AG20443 (cell line): ENCODE data around the gene PNKP.
"Not testable (repeated sequence)": the region's sequence is repeated elsewhere in the genome, so short reads cannot be mapped to it uniquely, and the experiment has no call there.

Experiments
- DNase-seq: peaks from one replicate; pipeline ENCODE4 v3.0.0; 2012; ENCODE audit warnings: low spot score, mixed read lengths

Gene PNKP

DNA sequence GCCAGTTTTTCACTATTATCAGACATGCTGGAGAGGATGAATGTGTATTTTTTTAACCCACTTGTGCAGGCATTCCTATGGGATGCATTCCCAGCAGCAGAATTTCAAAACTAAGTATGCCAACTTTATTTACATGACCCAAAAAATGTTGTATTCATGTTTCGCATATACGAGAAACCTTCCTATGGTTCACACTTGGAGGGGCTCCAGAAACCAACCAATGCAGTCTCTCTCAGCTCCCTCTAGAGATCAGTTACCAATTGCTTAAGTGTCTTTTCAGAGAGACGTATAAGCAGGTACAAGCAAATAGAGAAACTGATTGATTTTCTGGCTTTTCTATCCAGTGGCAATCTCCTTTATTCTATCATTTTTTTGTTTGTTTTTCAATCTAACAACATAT lies 22.0 kb downstream of the PNKP start:
- no peak for DNase-seq

DNA sequence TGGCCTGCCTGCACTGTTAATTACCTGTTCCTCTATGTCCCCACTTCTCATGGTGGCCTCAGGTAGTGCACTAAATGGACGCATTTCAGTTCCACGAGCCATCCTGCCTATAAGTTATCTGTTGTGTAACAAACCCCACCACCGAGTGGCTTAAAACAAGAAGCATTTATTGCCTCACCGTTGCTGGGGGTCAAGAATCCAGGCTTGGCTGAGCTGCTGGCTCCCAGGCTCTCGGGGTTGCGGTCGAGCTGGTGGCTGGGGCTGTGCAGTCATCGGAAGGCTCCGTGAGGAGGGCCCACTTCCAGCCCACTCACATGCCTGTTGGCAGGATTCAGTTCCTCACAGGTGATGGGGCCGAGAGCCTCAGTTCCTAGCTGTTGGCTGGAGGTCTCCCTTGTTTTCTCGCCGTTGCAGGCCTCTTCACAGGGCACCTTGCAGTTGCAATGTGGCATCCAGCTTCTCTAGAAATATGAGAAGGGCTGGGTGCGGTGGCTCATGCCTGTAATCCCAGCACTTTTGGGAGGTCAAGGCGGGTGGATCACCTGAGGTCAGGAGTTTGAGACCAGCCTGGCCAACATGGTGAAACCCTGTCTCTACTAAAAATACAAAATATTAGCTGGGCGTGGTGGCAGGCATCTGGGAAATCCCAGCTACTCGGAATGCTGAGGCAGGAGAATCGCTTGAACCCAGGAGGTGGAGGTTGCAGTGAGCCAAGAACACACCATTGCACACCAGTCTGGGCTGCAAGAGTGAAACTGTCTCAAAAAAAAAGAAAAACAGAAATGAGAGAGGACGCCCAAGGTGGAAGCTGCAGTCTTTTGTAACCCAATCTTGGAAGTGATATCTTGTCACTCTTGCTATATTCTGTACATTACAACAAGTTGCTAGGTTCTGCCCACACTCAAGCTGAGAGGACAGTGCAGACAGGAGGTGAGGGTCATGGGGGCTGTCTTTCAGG lies 23.0 kb downstream of the PNKP start:
- no peak for DNase-seq

DNA sequence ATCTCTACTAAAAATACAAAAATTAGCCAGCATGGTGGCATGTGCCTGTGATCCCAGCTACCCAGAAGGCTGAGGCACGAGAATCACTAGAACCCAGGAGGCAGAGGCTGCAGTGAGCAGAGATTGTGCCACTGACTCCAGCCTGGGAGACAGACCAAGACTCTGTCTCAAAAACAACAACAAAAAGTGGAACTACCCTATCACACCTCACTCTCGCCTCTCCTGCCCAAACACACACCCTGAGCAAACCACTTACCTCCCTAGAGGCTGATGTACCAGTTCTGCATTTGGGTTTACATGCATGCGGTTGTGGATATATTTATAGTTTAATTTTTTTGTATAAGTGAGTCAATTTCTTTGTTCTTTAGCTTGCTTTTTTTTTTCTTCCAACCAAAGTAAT lies 24.1 kb downstream of the PNKP start:
- no peak for DNase-seq

DNA sequence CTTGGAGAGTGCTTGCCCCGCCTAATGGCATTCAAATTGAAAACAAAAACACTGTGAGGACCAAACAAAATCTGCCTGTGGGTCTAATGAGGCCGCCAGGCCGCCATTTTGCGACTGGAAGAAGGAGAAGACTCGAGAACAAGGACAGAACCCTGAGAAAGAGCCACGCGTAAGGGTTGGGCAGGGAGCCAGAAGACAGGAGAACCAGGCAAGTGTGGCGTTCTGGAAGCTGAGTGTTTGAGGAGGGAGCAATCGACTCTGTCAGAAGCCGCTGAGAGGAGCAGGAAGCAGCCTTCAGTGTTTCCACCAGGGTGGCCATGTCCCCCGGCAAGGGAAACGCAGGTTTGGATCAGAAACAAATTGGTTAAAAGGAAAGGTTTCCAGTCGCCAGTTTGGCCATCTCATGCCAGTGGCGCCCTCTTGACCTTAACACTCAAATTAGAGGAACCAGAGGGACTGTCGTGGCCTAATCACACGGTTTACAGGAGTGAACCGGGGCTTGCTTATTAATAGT lies 26.6 kb downstream of the PNKP start:
- DNase-seq, result no peak

DNA sequence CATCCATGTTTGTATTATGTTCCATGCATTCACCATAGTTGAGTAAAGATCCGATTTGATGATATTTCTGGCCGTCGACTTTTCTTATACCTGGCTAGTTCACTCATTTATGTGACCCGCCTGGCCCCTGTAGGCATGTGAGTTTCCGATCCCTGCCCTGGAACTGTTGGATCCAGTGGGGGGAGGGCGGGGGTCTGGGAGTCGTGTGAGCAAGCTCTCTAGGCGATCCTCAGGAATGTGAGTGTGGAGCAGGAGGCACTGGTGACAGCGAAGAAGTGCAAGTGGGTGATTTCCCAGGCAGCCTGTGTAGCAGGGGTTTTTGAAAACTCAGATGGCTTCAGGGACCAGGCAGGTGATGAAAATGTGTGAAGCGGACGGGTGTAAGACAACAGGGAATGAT lies 27.1 kb downstream of the PNKP start:
- DNase-seq, result no peak

DNA sequence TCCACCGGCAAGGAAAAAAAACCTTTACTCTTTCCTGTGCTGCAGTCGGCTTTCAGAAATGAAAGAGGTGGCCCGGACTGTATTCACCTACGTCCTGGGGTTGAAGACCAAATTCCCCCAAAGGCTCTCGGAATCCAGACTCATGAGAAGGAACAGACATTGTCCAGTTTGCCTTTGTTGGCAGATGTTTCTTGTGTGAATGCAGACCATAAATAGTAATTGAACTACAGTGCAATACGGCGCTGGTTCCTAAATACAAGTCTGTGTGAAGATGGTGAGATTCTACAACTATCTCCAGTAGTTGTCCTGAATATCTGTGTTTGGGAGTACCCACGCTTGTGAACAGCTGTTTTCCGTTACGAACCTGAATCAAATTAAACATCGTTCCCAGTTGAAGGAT lies 27.7 kb downstream of the PNKP start:
- no peak for DNase-seq

DNA sequence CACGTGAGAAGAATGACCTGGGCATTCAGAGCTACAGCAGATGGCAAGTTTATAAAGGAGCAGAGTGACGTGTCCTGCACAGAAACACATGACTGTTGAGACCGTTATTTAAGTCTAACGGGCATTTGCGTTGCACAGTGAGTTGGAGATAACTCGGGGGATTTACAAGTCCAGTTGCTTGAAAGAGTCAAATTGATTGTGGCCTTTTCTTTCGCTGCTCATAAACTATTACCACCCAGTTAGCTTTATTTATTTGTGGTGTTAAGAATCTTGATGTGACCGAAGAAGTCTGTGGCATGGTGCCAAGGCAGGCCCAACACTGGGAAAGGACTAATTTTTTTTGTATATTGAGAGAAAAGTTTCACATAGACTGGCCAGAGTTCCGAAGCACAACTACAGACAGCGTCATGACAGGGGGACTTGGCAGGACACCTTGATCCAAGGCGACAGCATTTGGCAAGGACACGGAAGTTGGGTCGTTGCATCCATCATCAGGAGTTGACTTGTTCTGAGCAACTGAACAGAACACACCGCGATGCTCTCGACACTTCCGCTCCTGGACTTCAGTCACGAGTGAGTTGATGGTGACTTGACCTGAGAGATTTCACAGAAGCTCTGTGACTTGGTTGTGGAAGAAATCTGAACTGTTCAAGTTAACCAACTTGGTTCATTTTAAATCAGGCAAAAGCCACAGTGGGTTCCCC lies 28.3 kb downstream of the PNKP start:
- DNase-seq, result no peak

DNA sequence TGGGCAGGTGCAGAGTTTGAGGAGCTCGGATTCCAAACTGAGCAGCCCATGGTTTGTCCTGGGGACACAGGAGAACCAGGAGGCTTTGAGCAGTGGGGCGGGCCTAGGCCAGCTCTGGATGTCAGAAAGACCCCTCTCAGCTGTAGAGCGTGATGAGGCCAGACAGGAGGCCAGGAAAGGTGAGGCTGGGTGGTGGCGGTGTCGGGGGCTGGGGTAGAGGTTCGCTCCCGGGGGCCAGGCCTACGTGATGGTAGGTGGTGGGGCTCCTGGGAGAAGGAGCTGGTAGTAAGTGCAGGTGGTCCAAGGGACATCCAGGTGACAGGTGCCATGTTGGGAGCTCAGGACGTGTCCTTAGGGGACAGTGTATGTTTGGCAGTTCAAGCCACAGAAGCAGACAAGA lies 30.0 kb downstream of the PNKP start:
- DNase-seq, result no peak

DNA sequence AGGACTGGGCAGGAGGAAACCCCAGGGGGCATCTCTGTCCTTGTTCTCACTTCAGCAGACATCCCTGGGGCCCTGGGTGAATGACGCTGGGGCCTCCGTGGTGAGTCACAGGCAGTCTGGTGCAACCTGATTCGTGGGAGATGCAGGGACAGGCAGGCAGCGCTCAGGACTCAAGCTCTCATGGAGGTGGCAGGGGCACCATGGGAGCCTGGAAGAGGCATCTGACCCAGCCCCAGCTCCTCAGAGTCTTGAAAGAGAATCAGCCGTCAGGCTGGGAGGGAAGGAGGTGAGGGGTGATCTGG lies 30.4 kb downstream of the PNKP start:
- DNase-seq, result no peak

DNA sequence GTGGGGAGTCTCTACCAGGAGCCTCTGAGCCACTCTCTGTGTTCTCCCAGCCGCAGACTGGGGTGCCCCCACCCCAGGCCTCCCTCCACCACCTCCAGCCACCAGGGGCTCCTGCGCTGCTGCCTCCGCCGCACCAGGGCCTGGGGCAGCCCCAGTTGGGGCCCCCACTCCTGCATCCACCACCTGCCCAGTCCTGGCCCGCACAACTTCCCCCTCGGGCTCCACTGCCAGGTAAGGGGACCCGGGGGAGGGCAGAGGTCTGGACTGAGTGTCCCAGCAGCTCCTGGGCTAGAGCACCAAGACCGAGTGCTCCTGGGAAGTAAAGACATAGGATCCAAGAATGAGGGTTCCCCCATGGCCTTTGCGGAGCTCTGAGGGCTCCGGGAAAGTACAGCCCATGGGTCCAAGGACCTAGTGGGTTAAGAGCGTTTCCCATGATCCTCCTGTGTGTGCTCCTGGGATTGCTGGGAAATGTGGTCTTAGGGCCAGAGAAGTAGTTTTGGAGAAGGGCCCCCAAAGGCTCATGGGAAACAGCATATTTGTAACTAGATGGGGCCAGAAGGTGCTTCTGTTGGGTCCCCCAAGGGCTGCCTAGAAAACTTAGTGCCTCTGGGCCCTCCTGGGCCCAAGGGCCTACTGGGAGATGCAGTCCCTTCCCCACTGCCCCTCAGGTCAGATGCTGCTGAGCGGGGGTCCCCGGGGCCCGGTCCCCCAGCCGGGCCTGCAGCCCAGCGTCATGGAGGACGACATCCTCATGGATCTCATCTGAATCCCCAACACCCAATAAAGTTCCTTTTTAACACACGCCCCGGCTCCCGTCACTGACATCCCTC lies 31.0 kb downstream of the PNKP start:
- no peak for DNase-seq

DNA sequence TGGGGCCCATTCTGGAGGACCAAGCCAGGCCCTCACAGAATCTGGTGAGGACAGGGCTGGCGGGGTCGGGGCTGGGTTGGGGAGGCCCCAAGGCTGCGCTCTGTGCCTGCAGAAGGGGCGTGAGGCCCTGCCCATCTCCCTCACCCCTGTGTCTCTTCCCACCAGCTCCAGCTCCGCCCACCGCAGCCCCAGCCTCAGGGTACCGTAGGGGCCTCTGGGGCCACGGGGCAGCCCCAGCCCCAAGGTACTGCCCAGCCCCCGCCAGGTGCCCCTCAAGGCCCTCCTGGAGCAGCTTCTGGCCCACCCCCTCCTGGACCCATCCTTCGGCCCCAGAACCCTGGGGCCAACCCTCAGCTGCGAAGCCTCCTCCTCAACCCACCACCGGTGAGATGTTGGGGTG lies 31.8 kb downstream of the PNKP start:
- DNase-seq, result no peak

DNA sequence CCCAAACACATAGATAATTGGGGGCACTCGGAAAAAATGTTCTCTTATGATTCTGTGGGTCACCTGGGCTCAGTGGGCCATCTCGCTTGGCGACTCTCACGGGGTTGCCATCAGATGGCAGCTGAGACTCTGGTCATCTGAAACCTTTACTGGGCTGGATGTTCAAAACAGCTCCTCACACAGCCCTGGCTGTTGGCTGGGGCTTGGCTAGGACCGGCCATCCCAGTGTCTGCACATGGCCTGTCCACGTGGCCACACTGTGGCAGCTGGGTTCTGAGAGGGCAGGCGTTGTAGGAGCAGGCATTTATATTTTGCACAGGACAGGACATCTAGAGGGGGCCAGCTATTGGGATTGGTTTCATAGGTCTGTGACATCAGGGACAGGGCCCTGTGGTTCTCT lies 33.8 kb downstream of the PNKP start:
- DNase-seq, result no peak

DNA sequence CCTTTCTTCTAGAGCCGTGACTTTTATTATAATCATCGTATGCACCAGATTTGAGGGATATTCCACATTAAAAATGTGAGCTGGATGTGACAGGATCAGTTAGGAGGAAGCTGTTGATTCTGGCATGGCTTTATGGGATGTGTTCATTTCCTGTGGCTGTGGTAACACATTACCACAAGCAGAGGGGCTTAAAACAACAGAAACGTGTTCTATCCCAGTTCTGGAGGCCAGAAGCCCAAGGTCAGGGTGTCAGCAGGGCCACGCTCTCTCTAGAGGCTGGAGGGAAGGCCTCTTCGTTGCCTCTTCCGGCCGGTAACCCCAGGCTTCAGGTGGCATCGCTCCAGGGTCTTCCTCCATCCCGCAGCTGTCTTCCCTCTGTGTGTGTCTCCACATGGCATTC lies 34.8 kb downstream of the PNKP start:
- DNase-seq, result no peak

DNA sequence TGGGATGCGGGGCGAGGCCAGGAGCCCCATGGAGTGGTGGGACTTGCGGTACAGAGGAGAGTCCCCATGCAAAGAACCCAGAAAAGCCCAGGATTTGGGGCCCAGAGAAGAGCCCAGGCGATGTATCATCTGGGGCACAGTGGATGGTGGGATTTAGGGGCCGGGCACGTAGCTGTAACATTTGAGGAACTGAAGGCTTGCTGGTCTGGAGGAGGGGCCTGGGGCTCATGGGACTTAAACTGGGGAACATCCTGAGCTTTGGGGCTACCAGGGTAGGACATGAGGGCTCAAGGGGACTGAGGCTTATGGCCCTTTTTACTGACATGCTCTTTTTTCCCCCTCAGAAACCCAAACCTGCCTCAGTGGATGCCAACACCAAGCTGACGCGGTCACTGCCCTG lies 35.8 kb downstream of the PNKP start:
- no peak for DNase-seq

DNA sequence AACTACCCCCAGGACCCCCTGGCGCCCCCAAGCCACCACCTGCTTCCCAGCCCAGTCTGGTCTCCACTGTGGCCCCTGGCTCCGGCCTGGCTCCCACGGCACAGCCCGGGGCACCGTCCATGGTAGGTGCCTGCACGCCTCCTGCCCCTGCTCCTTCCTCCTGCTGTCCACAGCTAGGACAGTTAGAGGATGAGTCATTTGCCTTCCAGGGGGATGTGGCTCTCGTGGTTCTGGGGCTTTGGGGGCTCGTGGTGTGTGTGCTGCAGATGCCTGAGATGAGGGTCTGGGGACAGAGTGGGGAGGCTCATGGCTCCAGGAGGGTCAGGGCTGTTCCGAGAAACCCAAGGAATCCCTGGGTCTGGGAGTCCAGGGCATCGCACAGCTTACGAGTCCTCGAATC lies 36.6 kb downstream of the PNKP start:
- DNase-seq, result no peak

DNA sequence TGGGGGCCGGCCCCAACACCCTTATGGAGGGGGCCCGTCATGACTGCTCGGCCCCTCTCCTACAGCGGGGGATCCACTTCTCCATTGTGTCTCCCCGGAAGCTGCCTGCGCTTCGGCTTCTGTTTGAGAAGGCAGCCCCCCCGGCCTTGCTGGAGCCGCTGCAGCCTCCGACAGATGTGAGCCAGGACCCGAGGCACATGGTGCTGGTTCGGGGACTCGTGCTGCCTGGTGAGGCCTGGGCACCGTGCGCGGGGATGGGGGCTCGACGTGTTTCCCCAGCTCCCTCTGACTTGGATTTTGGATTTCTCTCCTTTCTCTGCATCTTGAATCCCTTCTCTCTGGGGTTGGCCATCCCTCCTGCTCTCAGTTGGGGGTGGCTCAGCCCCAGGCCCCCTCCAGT lies 37.7 kb downstream of the PNKP start:
- DNase-seq, result no peak

DNA sequence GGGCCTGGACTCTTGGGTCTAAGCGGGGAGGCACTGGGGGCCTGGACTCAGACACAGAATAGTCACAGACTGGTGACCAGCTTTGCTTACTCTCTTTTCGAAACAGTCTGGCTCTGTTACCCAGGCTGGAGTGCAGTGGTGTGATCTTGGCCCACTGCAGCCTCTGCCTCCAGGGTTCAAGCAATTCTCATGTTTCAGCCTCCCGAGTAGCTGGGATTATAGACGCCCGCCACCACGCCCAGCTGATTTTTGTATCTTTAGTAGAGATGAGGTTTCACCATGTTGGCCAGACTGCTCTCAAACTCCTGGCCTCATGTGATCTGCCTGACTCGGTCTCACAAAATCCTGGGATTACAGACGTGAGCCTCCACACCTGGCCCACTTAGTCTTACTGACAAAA lies 38.2 kb downstream of the PNKP start:
- DNase-seq, result no peak

DNA sequence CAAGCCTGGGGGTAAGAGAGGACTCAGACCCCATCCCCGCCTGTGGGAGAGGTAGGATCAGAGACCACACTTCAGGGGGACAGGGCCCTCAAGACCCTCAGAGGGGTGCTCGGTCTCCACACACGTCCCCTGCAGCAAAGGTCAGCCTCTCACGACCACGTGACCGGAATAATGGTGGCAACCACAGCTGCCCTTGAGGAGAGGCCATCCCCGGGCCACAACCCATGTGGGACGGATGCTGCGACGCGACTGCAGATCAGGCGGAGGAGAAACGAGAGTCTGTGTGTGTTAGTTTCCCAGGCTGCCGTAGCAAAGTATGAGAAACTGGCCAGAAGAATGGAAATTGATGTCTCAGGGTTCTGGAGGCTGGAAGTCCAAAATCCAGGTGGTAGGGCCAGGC lies 40.3 kb downstream of the PNKP start:
- DNase-seq, result no peak

DNA sequence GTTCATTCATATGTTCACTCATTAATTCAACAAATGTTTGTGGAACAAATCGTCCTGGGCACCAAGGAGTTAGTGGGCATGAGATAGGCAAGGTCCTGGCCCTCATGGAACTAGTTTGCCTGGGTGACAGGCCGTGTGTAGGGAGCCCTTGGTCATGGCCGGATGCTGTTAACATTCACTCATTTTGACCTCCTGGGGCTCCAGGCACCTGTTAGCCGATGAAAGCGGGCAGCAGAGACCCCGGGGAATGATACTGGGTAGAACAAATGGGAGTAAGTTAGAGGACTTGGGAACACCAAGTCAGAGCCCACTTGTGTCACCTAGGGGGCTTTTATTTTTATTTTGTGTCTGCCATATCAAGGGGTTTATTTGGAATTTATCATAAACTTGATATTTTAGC lies 42.7 kb downstream of the PNKP start:
- DNase-seq, result no peak

DNA sequence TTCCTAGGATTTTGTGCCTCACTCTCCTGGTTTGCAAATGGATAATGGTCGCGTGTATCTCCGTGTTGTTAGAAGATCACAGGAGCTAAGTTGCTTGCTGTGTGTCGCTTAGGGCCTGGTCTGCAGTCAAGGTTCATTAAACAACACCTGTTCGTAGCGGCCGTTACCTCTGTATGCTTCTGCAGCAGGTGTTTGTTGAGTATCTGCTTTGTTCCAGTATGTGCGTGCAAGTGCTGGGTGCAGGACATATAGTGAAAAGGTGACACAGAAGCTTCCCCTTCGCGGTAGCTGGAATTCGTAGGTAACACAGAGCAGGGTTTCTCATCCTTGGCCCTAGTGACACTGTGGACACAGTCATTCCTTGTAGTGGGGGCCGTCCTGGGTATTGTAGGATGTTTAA lies 43.9 kb downstream of the PNKP start:
- no peak for DNase-seq

DNA sequence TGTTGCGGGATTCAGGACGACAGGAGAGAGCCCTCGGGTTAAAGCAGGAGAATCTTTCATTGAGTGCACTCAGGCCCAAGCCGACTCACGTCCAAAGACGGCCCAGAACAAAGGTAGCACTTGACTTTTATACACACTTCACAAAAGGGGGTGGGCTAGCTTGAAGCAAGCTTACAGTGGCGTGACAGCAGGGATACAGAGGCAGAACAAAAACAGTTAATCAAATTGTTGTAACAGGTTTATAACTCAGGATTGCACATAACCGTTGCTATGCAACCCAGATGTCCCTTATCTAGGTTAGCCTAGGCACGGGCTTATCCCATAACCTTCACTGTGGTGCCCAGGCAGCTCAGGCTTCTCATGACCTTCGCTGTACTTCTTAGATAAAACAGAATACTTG lies 47.3 kb downstream of the PNKP start:
- DNase-seq, result no peak

DNA sequence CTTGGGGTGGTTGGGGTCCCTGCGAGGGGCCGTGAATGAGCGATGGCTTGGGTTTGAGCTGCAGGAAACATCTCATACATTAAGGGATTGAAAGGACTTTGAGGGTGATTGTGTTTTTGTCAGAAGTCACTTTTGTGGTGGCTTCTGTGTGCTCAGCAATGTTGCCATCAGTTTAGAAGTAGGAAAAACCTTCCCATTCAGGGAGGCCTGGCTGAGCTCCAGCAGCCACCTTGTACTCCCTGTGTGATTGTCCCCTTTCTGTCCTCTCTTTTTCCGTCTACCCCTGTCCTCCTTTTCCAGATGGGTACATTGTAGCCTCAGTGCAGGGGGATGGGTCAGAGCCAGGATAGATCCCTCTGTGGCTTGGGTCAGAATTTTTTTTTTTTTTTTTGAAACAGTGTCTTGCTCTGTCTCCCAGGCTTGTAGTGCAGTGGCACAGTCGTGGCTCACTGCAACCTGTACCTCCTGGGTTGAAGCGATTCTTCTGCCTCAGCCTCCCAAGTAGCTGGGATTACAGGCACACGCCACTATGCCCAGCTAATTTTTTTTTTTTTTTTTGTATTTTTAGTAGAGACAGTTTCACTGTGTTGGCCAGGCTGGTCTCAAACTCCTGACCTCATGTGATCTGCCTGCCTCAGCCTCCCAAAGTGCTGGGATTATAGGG lies 47.8 kb downstream of the PNKP start:
- not testable (repeated sequence) for DNase-seq
